Smooth muscle cell of the brain vasculature (primary cell): ENCODE measurements around the gene GAGE12E.
"Not testable (repeated sequence)": the region's sequence is repeated elsewhere in the genome, so short reads cannot be mapped to it uniquely, and the experiment has no call there.

Experiments used
- DNase-seq: peaks from one replicate; pipeline ENCODE4 v3.0.0-alpha.2; 2012; ENCODE audit warnings: low read depth, low spot score

GAGE12E gene

GRCh38 chrX:49550989-49551388 lies at the start of gene GAGE12E:
TSS of gene GAGE12E (plus strand) at chrX:49551289. CDS start at chrX:49552444, 1,155 bp downstream.
- not testable (repeated sequence) for DNase-seq

- not testable (repeated sequence) for DNase-seq
Observed at GRCh38 chrX:49531877-49532276, 19.2 kb upstream of the GAGE12E start, which contains the start of gene GAGE12C. TSS of gene GAGE12C (plus strand) at chrX:49532177. CDS start at chrX:49533332, 1,155 bp downstream.

- DNase-seq: not testable (repeated sequence)
Observed at GRCh38 chrX:49541433-49541832, 9.7 kb upstream of the GAGE12E start, which contains the start of gene GAGE12D. TSS of gene GAGE12D (plus strand) at chrX:49541733. CDS start at chrX:49542888, 1,155 bp downstream.

GRCh38 chrX:49560542-49560941 lies 9.5 kb downstream of the GAGE12E start, which contains the start of gene GAGE12F:
TSS of gene GAGE12F (plus strand) at chrX:49560842. CDS start at chrX:49561997, 1,155 bp downstream.
- not testable (repeated sequence) for DNase-seq

GRCh38 chrX:49568728-49569127 lies 17.6 kb downstream of the GAGE12E start:
- not testable (repeated sequence) for DNase-seq

GRCh38 chrX:49569152-49569551 lies 18.1 kb downstream of the GAGE12E start:
- not testable (repeated sequence) for DNase-seq

- DNase-seq: not testable (repeated sequence)
Observed at GRCh38 chrX:49570100-49570499, 19.0 kb downstream of the GAGE12E start, which contains the start of gene GAGE12G. TSS of gene GAGE12G (plus strand) at chrX:49570400. CDS start at chrX:49571555, 1,155 bp downstream.

- DNase-seq: not testable (repeated sequence)
Observed at GRCh38 chrX:49579649-49580048, 28.6 kb downstream of the GAGE12E start, which contains the start of gene GAGE12H. TSS of gene GAGE12H (plus strand) at chrX:49579949. CDS start at chrX:49581104, 1,155 bp downstream.

GRCh38 chrX:49589196-49589595 lies 38.1 kb downstream of the GAGE12E start, which contains the start of gene GAGE2A:
TSS of gene GAGE2A (plus strand) at chrX:49589496. CDS start at chrX:49590651, 1,155 bp downstream.
- not testable (repeated sequence) for DNase-seq

- DNase-seq: not testable (repeated sequence)
Observed at GRCh38 chrX:49589769-49590478, 38.8 kb downstream of the GAGE12E start.

GRCh38 chrX:49590488-49590887 lies 39.4 kb downstream of the GAGE12E start:
- DNase-seq: not testable (repeated sequence)

- not testable (repeated sequence) for DNase-seq
Observed at GRCh38 chrX:49598720-49599119, 47.6 kb downstream of the GAGE12E start, which contains the start of gene GAGE1. TSS of gene GAGE1 (plus strand) at chrX:49599020. CDS start at chrX:49600175, 1,155 bp downstream.
